Stimulated activated CD8-positive, alpha-beta memory T cell treated with anti-CD3 and anti-CD28 coated beads, Interleukin-2, amount 100 ng/mL, for 48 hours (primary cell): Measurements from ENCODE around the gene INHBE.
"Not testable (repeated sequence)": the region's sequence is repeated elsewhere in the genome, so short reads cannot be mapped to it uniquely, and the experiment has no call there.

Source experiments
- DNase-seq, 2 donors: peaks; one replicate each; pipeline ENCODE4 v3.0.0-alpha.2; 2020; ENCODE audit warnings: low read depth in 2 of 2

INHBE gene

GRCh38 chr12:57475271-57476161, 20.4 kb downstream of the INHBE start:
- DNase-seq: no peak

- peak; percentile 72 to 74 for DNase-seq
Measured at GRCh38 chr12:57476162-57476992, 21.3 kb downstream of the INHBE start.

- no peak for DNase-seq
Measured at GRCh38 chr12:57476993-57477709, 22.0 kb downstream of the INHBE start.

GRCh38 chr12:57477710-57478681, 22.9 kb downstream of the INHBE start:
- no peak for DNase-seq

- DNase-seq: no peak
Measured at GRCh38 chr12:57479043-57479375, 23.9 kb downstream of the INHBE start.

- DNase-seq: no peak
Measured at GRCh38 chr12:57479376-57480115, 24.4 kb downstream of the INHBE start, which contains the start of gene ARHGAP9. Gene ARHGAP9 (minus strand): TSS chr12:57479866. CDS start chr12:57479406, 460 bp downstream.

GRCh38 chr12:57481671-57482070, 26.6 kb downstream of the INHBE start:
- DNase-seq: no peak

- DNase-seq: no peak
Measured at GRCh38 chr12:57483466-57483865, 28.4 kb downstream of the INHBE start.

- no peak for DNase-seq
Measured at GRCh38 chr12:57485695-57486094, 30.6 kb downstream of the INHBE start.

GRCh38 chr12:57487055-57487596, 32.0 kb downstream of the INHBE start:
- DNase-seq: no peak

- peak; percentile 83 to 87 for DNase-seq
Measured at GRCh38 chr12:57487597-57488401, 32.7 kb downstream of the INHBE start, which contains the start of gene MARS1. Gene MARS1 (plus strand): TSS chr12:57488068. CDS start chr12:57488091, 23 bp downstream.

- no peak for DNase-seq
Measured at GRCh38 chr12:57488402-57489156, 33.5 kb downstream of the INHBE start.

GRCh38 chr12:57489157-57489641, 34.1 kb downstream of the INHBE start:
- DNase-seq: no peak

GRCh38 chr12:57490126-57490525, 35.0 kb downstream of the INHBE start:
- DNase-seq: no peak

- no peak for DNase-seq
Measured at GRCh38 chr12:57491393-57492280, 36.5 kb downstream of the INHBE start.

GRCh38 chr12:57495051-57495701, 40.1 kb downstream of the INHBE start:
- DNase-seq: not testable (repeated sequence)
